ENCODE data around the gene TMEM79. TPM values are rescaled to one million over a fixed set of nuclear protein-coding genes. Genes with fewer than 3 reads are reported as not detected.

Gene TMEM79
- total RNA-seq, 2 experiments from 2014 or later: 6.2 to 6.8 TPM

DNA sequence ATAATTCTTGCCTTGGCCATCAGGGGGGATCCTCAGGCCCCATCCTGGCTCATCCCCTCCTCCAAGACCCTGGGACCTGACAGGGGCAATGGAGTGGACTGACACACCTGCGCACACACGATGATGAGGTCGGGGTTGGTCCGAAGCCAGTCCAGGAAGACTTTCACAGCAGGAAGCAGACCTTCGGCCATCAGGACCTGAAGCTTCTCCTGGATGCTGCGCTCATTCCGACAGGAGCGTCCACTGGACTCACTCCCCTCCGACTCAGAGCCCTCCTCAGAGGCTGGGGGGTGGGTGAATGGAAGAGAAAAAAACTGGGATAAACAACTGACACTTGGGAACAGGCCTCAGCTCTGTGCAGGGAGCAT is 20.9 kb upstream of the TMEM79 start:
- H3K4me1 ChIP-seq (ENCODE audit: insufficient read depth, low read length, poor library complexity, severe bottlenecking): no peaks in the 10 kb centered on the region
- TF ChIP-seq, protein P1, sequence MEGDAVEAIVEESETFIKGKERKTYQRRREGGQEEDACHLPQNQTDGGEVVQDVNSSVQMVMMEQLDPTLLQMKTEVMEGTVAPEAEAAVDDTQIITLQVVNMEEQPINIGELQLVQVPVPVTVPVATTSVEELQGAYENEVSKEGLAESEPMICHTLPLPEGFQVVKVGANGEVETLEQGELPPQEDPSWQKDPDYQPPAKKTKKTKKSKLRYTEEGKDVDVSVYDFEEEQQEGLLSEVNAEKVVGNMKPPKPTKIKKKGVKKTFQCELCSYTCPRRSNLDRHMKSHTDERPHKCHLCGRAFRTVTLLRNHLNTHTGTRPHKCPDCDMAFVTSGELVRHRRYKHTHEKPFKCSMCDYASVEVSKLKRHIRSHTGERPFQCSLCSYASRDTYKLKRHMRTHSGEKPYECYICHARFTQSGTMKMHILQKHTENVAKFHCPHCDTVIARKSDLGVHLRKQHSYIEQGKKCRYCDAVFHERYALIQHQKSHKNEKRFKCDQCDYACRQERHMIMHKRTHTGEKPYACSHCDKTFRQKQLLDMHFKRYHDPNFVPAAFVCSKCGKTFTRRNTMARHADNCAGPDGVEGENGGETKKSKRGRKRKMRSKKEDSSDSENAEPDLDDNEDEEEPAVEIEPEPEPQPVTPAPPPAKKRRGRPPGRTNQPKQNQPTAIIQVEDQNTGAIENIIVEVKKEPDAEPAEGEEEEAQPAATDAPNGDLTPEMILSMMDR (conservative IDR thresholded peaks at IDR 0.05; ENCODE audit: low read length): no peak
- no peak for TF ChIP-seq EZH2phosphoT487 (IDR thresholded peaks at IDR 0.05; ENCODE audit: borderline replicate concordance, low read depth, low read length)
- no peak overlapping the region for H3K4me3 ChIP-seq (ENCODE audit: low read depth, low read length, poor library complexity, severe bottlenecking)
- intact Hi-C loops (cut with micrococcal nuclease; ENCODE audit: unreplicated experiment): no loop called here
- H3K9me3 ChIP-seq (ENCODE audit: low read length): no peaks in the 10 kb centered on the region
- H3K36me3 ChIP-seq (ENCODE audit: insufficient read depth, low read length): peaks cover 94% of the 10 kb centered on the region
- BruUV-seq (replicated peaks): no TSS peak
- no peak overlapping the region for H3K4me2 ChIP-seq (ENCODE audit: low read length)
- no peak for DNase-seq (ENCODE audit: low spot score)
- H4K20me1 ChIP-seq (ENCODE audit: insufficient read depth, low read length): no peaks in the 10 kb centered on the region
- no peaks in the 10 kb centered on the region for H3K79me2 ChIP-seq (ENCODE audit: insufficient read depth, low read depth, low read length)
- H3K27ac ChIP-seq (ENCODE audit: low read depth, low read length, poor library complexity, severe bottlenecking): no peak overlapping the region
- H3K9me2 ChIP-seq (ENCODE audit: insufficient read depth, low read length): no peaks in the 10 kb centered on the region
- POLR2A ChIA-PET: no interaction called here
- no peak overlapping the region for H2AFZ ChIP-seq (ENCODE audit: low read length)
- CTCF ChIA-PET (ENCODE audit: unreplicated experiment): no interaction called here

DNA sequence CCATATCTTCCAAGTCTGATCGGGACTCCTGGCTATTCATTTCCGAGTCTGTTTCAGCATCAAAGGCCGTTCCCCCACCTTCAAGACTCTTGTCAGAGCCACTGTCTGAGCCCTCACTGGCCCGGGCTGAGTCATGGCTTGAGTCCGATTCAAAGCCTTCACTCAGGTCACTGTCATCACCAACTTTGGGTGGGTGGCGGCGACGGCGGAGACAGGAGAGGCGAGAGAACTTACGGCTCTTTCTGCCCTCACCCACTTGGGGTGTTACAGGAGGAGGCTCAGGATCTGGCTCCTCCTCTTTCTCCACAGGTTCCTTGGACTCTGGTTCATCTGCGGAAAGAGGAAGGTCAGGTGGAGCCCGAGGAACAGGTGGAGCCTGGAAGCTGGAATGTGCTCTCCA is 18.1 kb upstream of the TMEM79 start:
- no peaks in the 10 kb centered on the region for H4K20me1 ChIP-seq (ENCODE audit: insufficient read depth, low read length)
- no peaks in the 10 kb centered on the region for H3K9me2 ChIP-seq (ENCODE audit: insufficient read depth, low read length)
- H3K4me1 ChIP-seq (ENCODE audit: insufficient read depth, low read length, poor library complexity, severe bottlenecking): no peaks in the 10 kb centered on the region
- DNase-seq (ENCODE audit: low spot score): no peak
- no peak overlapping the region for H3K4me2 ChIP-seq (ENCODE audit: low read length)
- H3K79me2 ChIP-seq (ENCODE audit: insufficient read depth, low read depth, low read length): no peaks in the 10 kb centered on the region
- TF ChIP-seq, protein P1 (conservative IDR thresholded peaks at IDR 0.05; ENCODE audit: low read length): no peak
- TF ChIP-seq EZH2phosphoT487 (IDR thresholded peaks at IDR 0.05; ENCODE audit: borderline replicate concordance, low read depth, low read length): no peak
- intact Hi-C loops (cut with micrococcal nuclease; ENCODE audit: unreplicated experiment): no loop called here
- ChIA-PET POLR2A (no interaction called here), CTCF (ENCODE audit: unreplicated experiment) (no interaction called here)
- H2AFZ ChIP-seq (ENCODE audit: low read length): no peak overlapping the region
- H3K4me3 ChIP-seq (ENCODE audit: low read depth, low read length, poor library complexity, severe bottlenecking): no peak overlapping the region
- H3K36me3 ChIP-seq (ENCODE audit: insufficient read depth, low read length): peaks cover 91% of the 10 kb centered on the region
- H3K9me3 ChIP-seq (ENCODE audit: low read length): no peaks in the 10 kb centered on the region
- no TSS peak for BruUV-seq (replicated peaks)
- no peak overlapping the region for H3K27ac ChIP-seq (ENCODE audit: low read depth, low read length, poor library complexity, severe bottlenecking)

DNA sequence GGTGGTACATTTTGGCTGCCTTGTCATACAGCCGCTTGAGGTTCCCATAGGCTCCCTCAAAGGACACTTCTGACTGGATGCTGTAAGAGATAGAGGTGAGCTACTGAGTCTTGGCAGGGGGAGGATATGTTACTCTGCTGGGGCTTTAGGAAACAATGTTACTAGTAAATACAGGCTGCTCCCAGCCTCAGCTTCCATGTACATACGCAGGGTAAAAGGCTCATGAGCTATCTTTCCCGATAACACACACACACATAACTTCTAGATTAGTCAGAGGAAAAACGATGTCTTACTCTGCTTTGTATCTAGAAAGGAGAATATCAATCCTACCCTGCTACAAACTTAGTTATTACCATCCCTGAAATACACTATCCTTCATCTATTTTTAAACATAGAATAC is 15.8 kb upstream of the TMEM79 start:
- Histone ChIP-seq H3K36me3 (ENCODE audit: insufficient read depth, low read length) (peaks cover 93% of the 10 kb centered on the region), H3K4me1 (ENCODE audit: insufficient read depth, low read length, poor library complexity, severe bottlenecking) (no peaks in the 10 kb centered on the region), H2AFZ (ENCODE audit: low read length) (no peak overlapping the region), H3K79me2 (ENCODE audit: insufficient read depth, low read depth, low read length) (no peaks in the 10 kb centered on the region), H3K9me3 (ENCODE audit: low read length) (no peaks in the 10 kb centered on the region), H3K9me2 (ENCODE audit: insufficient read depth, low read length) (no peaks in the 10 kb centered on the region), H3K4me3 (ENCODE audit: low read depth, low read length, poor library complexity, severe bottlenecking) (no peak overlapping the region), H3K27ac (ENCODE audit: low read depth, low read length, poor library complexity, severe bottlenecking) (no peak overlapping the region), H3K4me2 (ENCODE audit: low read length) (no peak overlapping the region), H4K20me1 (ENCODE audit: insufficient read depth, low read length) (no peaks in the 10 kb centered on the region)
- no TSS peak for BruUV-seq (replicated peaks)
- POLR2A ChIA-PET: interaction anchor here (0.5 kb wide), 1 partner anchor 126 kb away, joined by 4 read pairs; no protein-coding TSS in a partner anchor
- no peak for TF ChIP-seq EZH2phosphoT487 (IDR thresholded peaks at IDR 0.05; ENCODE audit: borderline replicate concordance, low read depth, low read length)
- TF ChIP-seq, protein P1 (conservative IDR thresholded peaks at IDR 0.05; ENCODE audit: low read length): no peak
- CTCF ChIA-PET (ENCODE audit: unreplicated experiment): no interaction called here
- DNase-seq (ENCODE audit: low spot score): no peak
- intact Hi-C loops (cut with micrococcal nuclease; ENCODE audit: unreplicated experiment): no loop called here
